HepG2 (cell line): Measurements from ENCODE around the gene ENSA. TPM values are rescaled to one million over a fixed set of nuclear protein-coding genes. Genes with fewer than 3 reads are reported as not detected.

Experiments used
- AKAP8 ChIP-seq: sonication (generic); formaldehyde crosslinking; IDR thresholded peaks from 2 replicates; pipeline ENCODE4 v1.5.1; 2020; ENCODE audit warnings: mild to moderate bottlenecking, missing genetic modification reagents
- ATF2 ChIP-seq: sonication (generic); formaldehyde crosslinking; IDR thresholded peaks from 2 replicates; pipeline ENCODE4 v1.4.0; 2020; ENCODE audit warnings: missing genetic modification reagents
- ATF4 ChIP-seq, 2 experiments: fragments of 450-650 bp in 1 of 2; sonication (generic) in 1 of 2; formaldehyde crosslinking; IDR thresholded peaks; 2 replicates each; pipeline versions ENCODE4 v1.5.0 to v1.8.0; 2020 to 2022; ENCODE audit warnings: mild to moderate bottlenecking in 1 of 2, missing genetic modification reagents in 1 of 2
- CENPBD1 ChIP-seq: sonication (generic); formaldehyde crosslinking; IDR thresholded peaks from 2 replicates; pipeline ENCODE4 v1.8.0; 2022; ENCODE audit warnings: missing genetic modification reagents, low read depth, mild to moderate bottlenecking, borderline replicate concordance
- GABPB1 ChIP-seq: IDR thresholded peaks from 2 replicates; pipeline ENCODE4 v1.6.1; 2016; ENCODE audit warnings: mild to moderate bottlenecking, missing genetic modification reagents, moderate library complexity, missing compliant biosample characterization
- KDM1A ChIP-seq: IDR thresholded peaks from 2 replicates; pipeline ENCODE4 v1.6.1; 2016; ENCODE audit warnings: missing compliant biosample characterization
- KDM5B ChIP-seq: sonication (generic); formaldehyde crosslinking; IDR thresholded peaks from 2 replicates; pipeline ENCODE4 v1.4.0; 2020; ENCODE audit warnings: missing genetic modification reagents, mild to moderate bottlenecking, borderline replicate concordance
- RCOR2 ChIP-seq: IDR thresholded peaks from 2 replicates; pipeline ENCODE4 v1.6.1; 2016; ENCODE audit warnings: missing biosample characterization, missing genetic modification reagents
- RFX3 ChIP-seq: IDR thresholded peaks from 2 replicates; pipeline ENCODE4 v1.6.1; 2016; ENCODE audit warnings: missing biosample characterization, missing genetic modification reagents
- TEAD2 ChIP-seq: sonication (generic); formaldehyde crosslinking; IDR thresholded peaks from 2 replicates; pipeline ENCODE4 v1.9.0; 2021; ENCODE audit warnings: missing genetic modification reagents
- ZFP37 ChIP-seq: sonication (generic); formaldehyde crosslinking; IDR thresholded peaks from 2 replicates; pipeline ENCODE4 v1.4.0; 2020; ENCODE audit warnings: missing genetic modification reagents, borderline replicate concordance
- ZFX ChIP-seq: sonication (generic); formaldehyde crosslinking; IDR thresholded peaks from 2 replicates; pipeline ENCODE4 v1.4.0; 2020; ENCODE audit warnings: mild to moderate bottlenecking, low read depth, missing genetic modification reagents, moderate library complexity
- ZNF18 ChIP-seq: sonication (generic); formaldehyde crosslinking; IDR thresholded peaks from 2 replicates; pipeline ENCODE4 v1.8.0; 2022; ENCODE audit warnings: mild to moderate bottlenecking, missing genetic modification reagents; ENCODE audit not compliant: insufficient replicate concordance
- ZNF34 ChIP-seq: sonication (generic); formaldehyde crosslinking; IDR thresholded peaks from 2 replicates; pipeline ENCODE4 v1.4.0; 2020; ENCODE audit warnings: mild to moderate bottlenecking, missing genetic modification reagents, borderline replicate concordance
- ZNF350 ChIP-seq: sonication (generic); formaldehyde crosslinking; IDR thresholded peaks from 2 replicates; pipeline ENCODE4 v1.4.0; 2020; ENCODE audit warnings: mild to moderate bottlenecking, low read depth, missing genetic modification reagents, borderline replicate concordance
- ZNF543 ChIP-seq: sonication (generic); formaldehyde crosslinking; IDR thresholded peaks from 2 replicates; pipeline ENCODE4 v1.4.0; 2020; ENCODE audit warnings: mild to moderate bottlenecking, missing genetic modification reagents
- ZNF562 ChIP-seq: sonication (generic); formaldehyde crosslinking; IDR thresholded peaks from 2 replicates; pipeline ENCODE4 v1.8.0; 2022; ENCODE audit warnings: missing genetic modification reagents, borderline replicate concordance
- ZNF724P ChIP-seq: sonication (generic); formaldehyde crosslinking; IDR thresholded peaks from 2 replicates; pipeline ENCODE4 v1.8.0; 2022; ENCODE audit warnings: missing genetic modification reagents, borderline replicate concordance
- polyA plus RNA-seq, 8 experiments: library from polyadenylated mRNA; depleted of rRNA in 3 of 8; stranded (reverse) in 7 of 8; unstranded in 1 of 8; fragments of >200 nt; fragmentation: Illumina TruSeq in 4 of 8; extraction: Trizol in 4 of 8; gene quantifications; 2 replicates each; pipeline versions ENCODE4 v1.2.1 to v1.2.3, GENCODE V29; 2011 to 2016; ENCODE audit warnings: low read depth in 4 of 8, missing spikeins in 1 of 8, mixed read lengths in 1 of 8; ENCODE audit not compliant: insufficient read depth in 1 of 8
- total RNA-seq, 5 experiments: library from RNA; depleted of rRNA; stranded (reverse); fragments of >200 nt; fragmentation: Illumina TruSeq; extraction: Trizol; gene quantifications; 2 replicates each; pipeline ENCODE4 v1.2.3, GENCODE V29; 2016; ENCODE audit warnings: low read depth in 1 of 5
- TF ChIP-seq, protein P1 (sequence below): IDR thresholded peaks from 2 replicates; pipeline ENCODE4 v1.6.1; 2016; ENCODE audit warnings: mild to moderate bottlenecking

Gene ENSA
- total and polyA plus RNA-seq, 2 of the 13 experiments (the other 11 are each of a cell fraction or from before 2014, with no cell fraction given): 54.5 to 111 TPM

GRCh38 chr1:150629115-150629928, at the start of gene ENSA (continued):
- TF ChIP-seq KDM5B (CRISPR knock-in tag) (peak; percentile 54; the same call in 1 of the 2 replicates), ZNF34 (CRISPR knock-in tag) (0 out of 2 replicates have a peak, but pooled peaks have one; percentile 24), ZFP37 (CRISPR knock-in tag) (no peak), RFX3 (CRISPR knock-in tag) (no peak), ZNF562 (CRISPR knock-in tag) (no peak), ATF2 (peak; percentile 100), ATF4 (CRISPR knock-in tag; IDR thresholded peaks at IDR 0.05) (0 out of 4 replicates have a peak, but pooled peaks of 1 of the 2 experiments have one; percentile 45), KDM1A (CRISPR knock-in tag) (no peak), ZNF350 (CRISPR knock-in tag) (peak; percentile 39; the same call in 1 of the 2 replicates), AKAP8 (no peak), ZFX (CRISPR knock-in tag) (peak; percentile 73), ZNF724P (CRISPR knock-in tag) (no peak), TEAD2 (CRISPR knock-in tag) (no peak), GABPB1 (CRISPR knock-in tag) (peak; percentile 62; the same call in 1 of the 2 replicates), CENPBD1 (no peak), ZNF543 (CRISPR knock-in tag) (no peak), ZNF18 (CRISPR knock-in tag) (peak; percentile 7), RCOR2 (no peak)
- TF ChIP-seq, protein P1, sequence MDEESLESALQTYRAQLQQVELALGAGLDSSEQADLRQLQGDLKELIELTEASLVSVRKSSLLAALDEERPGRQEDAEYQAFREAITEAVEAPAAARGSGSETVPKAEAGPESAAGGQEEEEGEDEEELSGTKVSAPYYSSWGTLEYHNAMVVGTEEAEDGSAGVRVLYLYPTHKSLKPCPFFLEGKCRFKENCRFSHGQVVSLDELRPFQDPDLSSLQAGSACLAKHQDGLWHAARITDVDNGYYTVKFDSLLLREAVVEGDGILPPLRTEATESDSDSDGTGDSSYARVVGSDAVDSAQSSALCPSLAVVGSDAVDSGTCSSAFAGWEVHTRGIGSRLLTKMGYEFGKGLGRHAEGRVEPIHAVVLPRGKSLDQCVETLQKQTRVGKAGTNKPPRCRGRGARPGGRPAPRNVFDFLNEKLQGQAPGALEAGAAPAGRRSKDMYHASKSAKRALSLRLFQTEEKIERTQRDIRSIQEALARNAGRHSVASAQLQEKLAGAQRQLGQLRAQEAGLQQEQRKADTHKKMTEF (CRISPR knock-in tag): peak; percentile 62; the same call in 1 of the 2 replicates
